Upper lobe of left lung (tissue), 4 donors: Measurements from ENCODE around the gene KMT2B.

Source experiments
- EP300 ChIP-seq, 4 donors: sonication (generic); formaldehyde crosslinking; IDR thresholded peaks; one replicate each; pipeline ENCODE4 v1.5.1; 2017; ENCODE audit warnings: antibody characterized with exemption in 4 of 4, control low read depth in 2 of 4
- POLR2A ChIP-seq, 4 donors: fragments of 450-650 bp; IDR thresholded peaks; one replicate each; pipeline ENCODE4 v1.5.1; 2016 to 2017; ENCODE audit warnings: antibody characterized with exemption in 4 of 4, mild to moderate bottlenecking in 2 of 4
- POLR2AphosphoS5 ChIP-seq, 2 donors: sonication (generic); formaldehyde crosslinking; IDR thresholded peaks; one replicate each; pipeline ENCODE4 v1.5.1; 2017; ENCODE audit warnings: antibody characterized with exemption in 2 of 2
- TF ChIP-seq, protein P1 (sequence below), 6 experiments: fragments of 450-650 bp in 4 of 6; fragments of 200-600 bp in 2 of 6; sonication (generic) in 2 of 6; IDR thresholded peaks; one replicate each; pipeline ENCODE4 v1.5.1; 2016 to 2019; ENCODE audit warnings: antibody characterized with exemption in 6 of 6

- TF ChIP-seq, protein P1, sequence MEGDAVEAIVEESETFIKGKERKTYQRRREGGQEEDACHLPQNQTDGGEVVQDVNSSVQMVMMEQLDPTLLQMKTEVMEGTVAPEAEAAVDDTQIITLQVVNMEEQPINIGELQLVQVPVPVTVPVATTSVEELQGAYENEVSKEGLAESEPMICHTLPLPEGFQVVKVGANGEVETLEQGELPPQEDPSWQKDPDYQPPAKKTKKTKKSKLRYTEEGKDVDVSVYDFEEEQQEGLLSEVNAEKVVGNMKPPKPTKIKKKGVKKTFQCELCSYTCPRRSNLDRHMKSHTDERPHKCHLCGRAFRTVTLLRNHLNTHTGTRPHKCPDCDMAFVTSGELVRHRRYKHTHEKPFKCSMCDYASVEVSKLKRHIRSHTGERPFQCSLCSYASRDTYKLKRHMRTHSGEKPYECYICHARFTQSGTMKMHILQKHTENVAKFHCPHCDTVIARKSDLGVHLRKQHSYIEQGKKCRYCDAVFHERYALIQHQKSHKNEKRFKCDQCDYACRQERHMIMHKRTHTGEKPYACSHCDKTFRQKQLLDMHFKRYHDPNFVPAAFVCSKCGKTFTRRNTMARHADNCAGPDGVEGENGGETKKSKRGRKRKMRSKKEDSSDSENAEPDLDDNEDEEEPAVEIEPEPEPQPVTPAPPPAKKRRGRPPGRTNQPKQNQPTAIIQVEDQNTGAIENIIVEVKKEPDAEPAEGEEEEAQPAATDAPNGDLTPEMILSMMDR (IDR thresholded peaks at IDR 0.05) = no peak
- TF ChIP-seq POLR2AphosphoS5 (IDR thresholded peaks at IDR 0.05) (no peak), POLR2A (IDR thresholded peaks at IDR 0.05) (no peak), EP300 (IDR thresholded peaks at IDR 0.05) (no peak)
Observed at GRCh38 chr19:35724560-35724959, 6.8 kb downstream of the KMT2B start.
